Measurements from ENCODE around the gene NPRL2.

DNA sequence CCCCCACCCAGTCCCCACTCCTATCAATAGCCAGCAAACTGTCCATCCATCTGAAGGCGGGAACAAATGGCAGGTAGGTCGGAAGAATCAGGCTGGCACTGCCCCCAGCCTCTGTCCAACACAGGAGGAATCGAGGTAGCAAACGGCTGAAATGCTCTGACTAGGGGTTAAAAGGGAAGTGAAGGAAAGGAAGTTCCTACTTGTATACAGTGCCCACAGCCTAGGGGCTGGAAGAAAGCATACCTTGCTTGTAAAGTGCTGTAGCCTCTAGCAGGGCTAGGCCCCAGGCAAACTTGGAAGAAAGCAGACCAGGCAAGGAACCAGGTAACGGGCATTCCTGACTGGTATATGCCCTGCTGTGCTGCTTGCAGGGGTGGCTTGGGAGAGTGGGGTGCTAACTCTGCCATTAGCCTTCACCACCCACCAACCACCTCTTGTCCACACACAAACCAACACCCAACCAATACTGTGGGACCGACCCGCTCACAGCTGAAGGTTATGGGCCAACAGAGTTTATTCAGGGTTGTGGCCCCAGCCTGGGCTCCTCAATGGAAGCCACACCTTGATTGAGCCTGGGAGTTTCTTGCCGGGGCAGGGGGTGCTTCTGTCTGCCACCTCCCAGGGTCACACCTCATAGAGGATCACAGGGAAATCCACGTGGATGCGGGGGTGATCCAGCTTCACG lies 24.9 kb downstream of the NPRL2 start:
- TF ChIP-seq, protein P1, sequence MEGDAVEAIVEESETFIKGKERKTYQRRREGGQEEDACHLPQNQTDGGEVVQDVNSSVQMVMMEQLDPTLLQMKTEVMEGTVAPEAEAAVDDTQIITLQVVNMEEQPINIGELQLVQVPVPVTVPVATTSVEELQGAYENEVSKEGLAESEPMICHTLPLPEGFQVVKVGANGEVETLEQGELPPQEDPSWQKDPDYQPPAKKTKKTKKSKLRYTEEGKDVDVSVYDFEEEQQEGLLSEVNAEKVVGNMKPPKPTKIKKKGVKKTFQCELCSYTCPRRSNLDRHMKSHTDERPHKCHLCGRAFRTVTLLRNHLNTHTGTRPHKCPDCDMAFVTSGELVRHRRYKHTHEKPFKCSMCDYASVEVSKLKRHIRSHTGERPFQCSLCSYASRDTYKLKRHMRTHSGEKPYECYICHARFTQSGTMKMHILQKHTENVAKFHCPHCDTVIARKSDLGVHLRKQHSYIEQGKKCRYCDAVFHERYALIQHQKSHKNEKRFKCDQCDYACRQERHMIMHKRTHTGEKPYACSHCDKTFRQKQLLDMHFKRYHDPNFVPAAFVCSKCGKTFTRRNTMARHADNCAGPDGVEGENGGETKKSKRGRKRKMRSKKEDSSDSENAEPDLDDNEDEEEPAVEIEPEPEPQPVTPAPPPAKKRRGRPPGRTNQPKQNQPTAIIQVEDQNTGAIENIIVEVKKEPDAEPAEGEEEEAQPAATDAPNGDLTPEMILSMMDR (IDR thresholded peaks at IDR 0.05; ENCODE audit: low read length): no peak
- no peak for TF ChIP-seq EZH2 (optimal IDR thresholded peaks at IDR 0.05; ENCODE audit: low read depth, low read length)
- TF ChIP-seq EZH2phosphoT487 (IDR thresholded peaks at IDR 0.05; ENCODE audit: low read length): no peak

All from MM.1S (cell line).